GM10266 (cell line): ENCODE measurements around the gene TOM1L2.

Experiments
- DNase-seq: peaks from one replicate; pipeline ENCODE4 v3.0.0; 2012; ENCODE audit errors: extremely low spot score
- CTCF ChIP-seq: IDR thresholded peaks from 2 replicates; pipeline ENCODE4 v1.5.1; 2012; ENCODE audit warnings: mild to moderate bottlenecking, low read depth; ENCODE audit not compliant: control insufficient read depth, insufficient read depth; ENCODE audit errors: missing control alignments

The TOM1L2 gene

GRCh38 chr17:17938388-17939107 lies 33.7 kb downstream of the TOM1L2 start:
- TF ChIP-seq CTCF = no peak

GRCh38 chr17:17937958-17938357 lies 34.2 kb downstream of the TOM1L2 start:
- no peak for TF ChIP-seq CTCF
- DNase-seq = no peak

More at GRCh38 chr17:17938388-17939107, 33.7 kb downstream of the TOM1L2 start:
- DNase-seq = no peak

GRCh38 chr17:17937201-17937853 lies 34.9 kb downstream of the TOM1L2 start:
- TF ChIP-seq CTCF = no peak
- DNase-seq = no peak

GRCh38 chr17:17935321-17936271 lies 36.6 kb downstream of the TOM1L2 start:
- no peak for TF ChIP-seq CTCF
- no peak for DNase-seq

GRCh38 chr17:17934806-17935205 lies 37.4 kb downstream of the TOM1L2 start:
- DNase-seq = no peak

GRCh38 chr17:17934214-17934613 lies 38.0 kb downstream of the TOM1L2 start:
- no peak for TF ChIP-seq CTCF
- no peak for DNase-seq

More at GRCh38 chr17:17934806-17935205, 37.4 kb downstream of the TOM1L2 start:
- TF ChIP-seq CTCF = no peak

DNA sequence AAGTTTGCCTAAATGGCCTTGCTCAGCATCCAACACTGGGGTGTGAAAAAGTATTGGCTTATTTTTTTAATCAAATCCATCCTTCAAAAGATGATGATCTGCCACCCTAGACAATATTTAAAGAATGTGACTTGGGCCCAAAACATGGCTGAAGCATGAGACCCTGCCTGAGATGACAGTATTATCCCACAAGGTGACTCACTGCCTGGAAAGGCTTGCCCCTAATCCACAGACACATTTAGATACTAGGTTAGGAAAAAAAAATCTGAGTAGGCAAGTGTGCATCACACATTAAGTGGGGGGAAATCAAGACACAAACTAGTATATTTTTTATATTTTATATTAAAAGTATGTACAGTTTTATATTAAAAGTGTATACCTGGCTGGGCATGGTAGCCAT lies 38.4 kb downstream of the TOM1L2 start:
- TF ChIP-seq CTCF = no peak

More for the DNA sequence above, 38.4 kb downstream of the TOM1L2 start:
- DNase-seq = no peak
